Heart right ventricle (tissue), 16 donors: ENCODE results near the gene NUBPL. TPM values are rescaled to one million over a fixed set of nuclear protein-coding genes. Genes with fewer than 3 reads are reported as not detected.
A peak's percentile ranks its signal among the peaks of the same experiment; 100 is the strongest.

ENCODE experiments used
- ATAC-seq, 8 donors: fragments of 200-7000 bp; cut with Tn5 transposase; one replicate each; pipeline ENCODE4 v1.9.1; 2020; ENCODE audit warnings: mild to moderate bottlenecking in 8 of 8, moderate library complexity in 8 of 8, moderate number of reproducible peaks in 1 of 8
- DNase-seq, 2 donors: peaks; one replicate each; pipeline ENCODE4 v3.0.0-alpha.2; 2020
- H3K27ac ChIP-seq, 10 donors: fragments of 200-600 bp; sonication (generic) in 2 of 10; one replicate each; pipeline versions ENCODE4 v1.5.0 to v1.8.0; 2020 to 2022; ENCODE audit warnings: mild to moderate bottlenecking in 3 of 10
- H3K27me3 ChIP-seq, 7 donors: fragments of 200-600 bp; one replicate each; pipeline ENCODE4 v1.8.0; 2021 to 2022; ENCODE audit warnings: mild to moderate bottlenecking in 2 of 7
- H3K36me3 ChIP-seq, 9 donors: fragments of 200-600 bp; sonication (generic) in 1 of 9; one replicate each; pipeline versions ENCODE4 v1.5.0 to v1.8.0; 2020 to 2022; ENCODE audit warnings: mild to moderate bottlenecking in 2 of 9
- H3K4me1 ChIP-seq, 9 donors: fragments of 200-600 bp; sonication (generic) in 1 of 9; one replicate each; pipeline versions ENCODE4 v1.5.0 to v1.8.0; 2020 to 2022; ENCODE audit warnings: mild to moderate bottlenecking in 4 of 9
- H3K4me3 ChIP-seq, 10 donors: fragments of 200-600 bp; sonication (generic) in 2 of 10; one replicate each; pipeline versions ENCODE4 v1.5.0 to v1.8.0; 2020 to 2022; ENCODE audit warnings: mild to moderate bottlenecking in 7 of 10, moderate library complexity in 2 of 10
- H3K9me3 ChIP-seq, 11 donors: fragments of 200-600 bp in 10 of 11; sonication (generic) in 2 of 11; one replicate each; pipeline versions ENCODE4 v1.5.0 to v1.8.0; 2013 to 2022; ENCODE audit warnings: mild to moderate bottlenecking in 2 of 11, control low read depth in 1 of 11, moderate library complexity in 1 of 11
- CTCF ChIP-seq, 9 donors: fragments of 200-600 bp; sonication (generic) in 2 of 9; IDR thresholded peaks; one replicate each; pipeline versions ENCODE4 v1.5.0 to v1.8.0; 2021 to 2022; ENCODE audit warnings: antibody characterized with exemption in 9 of 9, mild to moderate bottlenecking in 5 of 9, moderate library complexity in 1 of 9
- WGBS, 2 donors: extraction: QIAGEN DNeasy Blood & Tissue Kit; methylation state at CpG; one replicate each; pipeline ENCODE4 v1.1.7; 2013; ENCODE audit warnings: inconsistent platforms in 1 of 2; 5-methylcytosine and 5-hydroxymethylcytosine counted together
- intact Hi-C, 10 donors: fragments of 100-400 bp; cut with DNase I; formaldehyde crosslinking; loops; one replicate each; pipeline versions ENCODE4 v1.11.1 to v1.14.2; 2022
- polyA plus RNA-seq, 2 donors: library from polyadenylated mRNA; stranded (reverse); fragments of 200-250 nt; gene quantifications; one replicate each; pipeline ENCODE4 v1.2.3, GENCODE V29; 2013
- total RNA-seq, 10 donors: library from RNA; stranded (reverse); fragmentation: NEBNext Ultra II Directional in 3 of 10; extraction: Animal tissue kit (Norgen Biotek cat#: 25700) in 3 of 10; gene quantifications; one replicate each; pipeline versions ENCODE4 v1.2.1 to v1.2.4, GENCODE V29; 2021 to 2023
- donor health status: Arrhythmogenic right ventricular cardiomyopathy.
- donor health status: ischemic (EF 13 %, LVEDD 7.1; RV severe dilation, severe dysfunction).
- donor health status: healthy with polysubstance abuse.
- donor health status: DM: no; HTN: yes; CAD: no.
- donor health status: DM: no; HTN: no; CAD: no.
- donor health status: ischemic (EF 25% LVEDD 6.9; RV normal size, moderate dysfunction).
- donor health status: ischemic (EF 25% LVEDD 5.7; RV mildly dilated, moderate dysfunction).
- donor health status: healthy.
- donor health status: DM: yes; HTN: yes; CAD: no.
- donor health status: Ischemic cardiomyopathy.
- donor health status: ischemic (EF 35%, LVEDD 5.7; RV mildly dilated, moderate dysfunction).
- donor health status: nonischemic (EF 11% LVEDD 7.7; RV severe dilation, severe dysfunction).
- donor health status: DM: yes; HTN: yes; CAD: no.
- donor health status: PGD.
- donor health status: ischemic (EF 29% LVEDD 5.4; RV normal size, mild dysfunction).
- donor health status: nonischemic (EF 23%, LVEDD 6.1; RV moderate dilation, normal function).

NUBPL gene
- total and polyA plus RNA-seq, 12 donors = 4.0 to 32.0 (median 24.1) TPM

GRCh38 chr14:31877255-31877798 is 316.1 kb downstream of the NUBPL start:
- H3K36me3 ChIP-seq = no peaks in the 10 kb centered on the region
- H3K9me3 ChIP-seq = no peaks in the 10 kb centered on the region
- intact Hi-C loops = no loop called here
- peak overlapping the region in 5 of 10 donors; percentile 5 to 27 (median 19) for H3K4me3 ChIP-seq
- H3K27me3 ChIP-seq = no peaks in the 10 kb centered on the region
- H3K4me1 ChIP-seq = peaks cover 4 to 44% (median 21%) of the 10 kb centered on the region in 9 donors
- ATAC-seq (peak; percentile 41 to 90 (median 78)), DNase-seq (peak in 1 of 2 donors; percentile 13)
- H3K27ac ChIP-seq = peak overlapping the region; percentile 50 to 92 (median 74)
- WGBS, 2 donors = 33 to 46% methylated on average over 9 of the region's 9 CpGs
- no peak for TF ChIP-seq CTCF (IDR thresholded peaks at IDR 0.05)

GRCh38 chr14:31879661-31880348 is 318.6 kb downstream of the NUBPL start:
- H3K36me3 ChIP-seq = no peaks in the 10 kb centered on the region
- H3K4me1 ChIP-seq = peaks cover 4 to 44% (median 21%) of the 10 kb centered on the region in 9 donors
- intact Hi-C loops = no loop called here
- 78 to 86% methylated on average over 7 of the region's 7 CpGs for WGBS, 2 donors
- peak in 4 of 8 donors; percentile 13 to 63 (median 30) for ATAC-seq
- no peaks in the 10 kb centered on the region for H3K9me3 ChIP-seq
- DNase-seq = no peak
- no peak for TF ChIP-seq CTCF (IDR thresholded peaks at IDR 0.05)
- H3K4me3 ChIP-seq = no peak overlapping the region
- H3K27ac ChIP-seq = peak overlapping the region in 4 of 10 donors; percentile 28 to 92 (median 78)
- no peaks in the 10 kb centered on the region for H3K27me3 ChIP-seq

- intact Hi-C loops = no loop called here
- no peaks in the 10 kb centered on the region for H3K9me3 ChIP-seq
- DNase-seq (no peak), ATAC-seq (peak in 2 of 8 donors; percentile 34 to 53)
- no peaks in the 10 kb centered on the region for H3K27me3 ChIP-seq
- H3K4me3 ChIP-seq = no peak overlapping the region
- no peak overlapping the region for H3K27ac ChIP-seq
- no peak for TF ChIP-seq CTCF (IDR thresholded peaks at IDR 0.05)
- no peaks in the 10 kb centered on the region for H3K36me3 ChIP-seq
- peaks cover 4 to 44% (median 21%) of the 10 kb centered on the region in 9 donors for H3K4me1 ChIP-seq
- 57 to 74% methylated on average over 4 of the region's 4 CpGs for WGBS, 2 donors
These were observed 319.7 kb downstream of the NUBPL start for GRCh38 chr14:31880935-31881334.

- TF ChIP-seq CTCF (IDR thresholded peaks at IDR 0.05) = no peak
- H3K27ac ChIP-seq = no peak overlapping the region
- DNase-seq (no peak), ATAC-seq (no peak)
- no peaks in the 10 kb centered on the region for H3K9me3 ChIP-seq
- no peaks in the 10 kb centered on the region for H3K27me3 ChIP-seq
- no peaks in the 10 kb centered on the region for H3K36me3 ChIP-seq
- WGBS, 2 donors = 95 to 96% methylated on average over 4 of the region's 4 CpGs
- H3K4me3 ChIP-seq = no peak overlapping the region
- H3K4me1 ChIP-seq = peaks cover 4 to 47% (median 21%) of the 10 kb centered on the region in 9 donors
- intact Hi-C loops = no loop called here
These were observed 320.5 kb downstream of the NUBPL start for GRCh38 chr14:31881531-31882310.
